ENCODE measurements around the gene MPST. TPM values are rescaled to one million over a fixed set of nuclear protein-coding genes. Genes with fewer than 3 reads are reported as not detected.

Gene MPST
- total RNA-seq, 2 experiments from 2014 or later = 15.6 to 18.8 TPM

DNA sequence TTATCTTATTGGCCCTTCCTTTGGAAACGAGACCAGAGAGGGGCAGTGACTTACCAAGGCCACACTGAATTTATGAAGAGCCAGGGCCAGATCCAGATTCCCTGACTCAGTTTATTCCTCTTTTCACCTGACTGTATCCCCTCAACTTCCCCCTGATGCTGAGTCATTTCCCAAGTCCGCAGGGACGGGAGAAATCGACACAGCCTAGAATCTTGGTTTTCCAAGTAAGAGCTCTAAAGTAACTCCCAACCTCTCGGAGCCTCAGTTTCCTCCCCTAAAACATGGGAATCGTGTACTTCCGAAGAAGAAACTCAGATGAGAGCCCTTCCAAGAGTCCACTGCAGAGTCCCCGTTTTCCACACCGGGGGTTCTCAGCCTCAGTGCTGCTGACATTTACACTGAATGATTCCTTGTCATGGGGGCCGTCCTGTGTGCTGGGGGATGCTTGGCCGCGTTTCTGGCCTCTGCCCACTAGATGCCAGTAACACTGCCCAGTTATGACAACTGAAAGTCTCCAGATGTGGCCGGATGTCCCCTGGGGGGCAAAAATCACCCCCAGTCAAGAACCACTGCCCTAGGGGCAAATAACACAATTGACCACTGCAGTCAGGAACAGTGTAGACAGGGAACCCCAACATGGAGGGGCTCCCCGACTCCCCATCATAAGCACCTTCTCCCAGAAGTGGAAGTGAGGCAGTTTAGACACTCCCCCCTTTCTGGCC, 11.2 kb downstream of the MPST start:
- DNase-seq = no peak
- CTCF ChIA-PET = interaction anchor here (1.0 to 2.0 kb wide), 2 partner anchors 10 to 53 kb away, joined by 3 to 10 read pairs; no protein-coding TSS in a partner anchor
- Mint-ChIP-seq H3K27ac (no peak overlapping the region), H3K36me3 (ENCODE audit: low read depth) (no peaks in the 10 kb centered on the region), H3K9me3 (no peaks in the 10 kb centered on the region), H3K27me3 (no peaks in the 10 kb centered on the region), H3K4me3 (no peak overlapping the region), H3K4me1 (no peaks in the 10 kb centered on the region)
- POLR2A ChIA-PET = no interaction called here

GRCh38 chr22:37032134-37032534, 12.6 kb downstream of the MPST start:
- DNase-seq = no peak
- Mint-ChIP-seq H3K4me3 (no peak overlapping the region), H3K27ac (no peak overlapping the region), H3K27me3 (peaks cover 2% of the 10 kb centered on the region), H3K36me3 (ENCODE audit: low read depth) (no peaks in the 10 kb centered on the region), H3K4me1 (no peaks in the 10 kb centered on the region), H3K9me3 (no peaks in the 10 kb centered on the region)
- ChIA-PET POLR2A (no interaction called here), CTCF (interaction anchor here (1.1 to 1.3 kb wide), 2 partner anchors 10 to 54 kb away, joined by 4 to 7 read pairs; no protein-coding TSS in a partner anchor)

DNA sequence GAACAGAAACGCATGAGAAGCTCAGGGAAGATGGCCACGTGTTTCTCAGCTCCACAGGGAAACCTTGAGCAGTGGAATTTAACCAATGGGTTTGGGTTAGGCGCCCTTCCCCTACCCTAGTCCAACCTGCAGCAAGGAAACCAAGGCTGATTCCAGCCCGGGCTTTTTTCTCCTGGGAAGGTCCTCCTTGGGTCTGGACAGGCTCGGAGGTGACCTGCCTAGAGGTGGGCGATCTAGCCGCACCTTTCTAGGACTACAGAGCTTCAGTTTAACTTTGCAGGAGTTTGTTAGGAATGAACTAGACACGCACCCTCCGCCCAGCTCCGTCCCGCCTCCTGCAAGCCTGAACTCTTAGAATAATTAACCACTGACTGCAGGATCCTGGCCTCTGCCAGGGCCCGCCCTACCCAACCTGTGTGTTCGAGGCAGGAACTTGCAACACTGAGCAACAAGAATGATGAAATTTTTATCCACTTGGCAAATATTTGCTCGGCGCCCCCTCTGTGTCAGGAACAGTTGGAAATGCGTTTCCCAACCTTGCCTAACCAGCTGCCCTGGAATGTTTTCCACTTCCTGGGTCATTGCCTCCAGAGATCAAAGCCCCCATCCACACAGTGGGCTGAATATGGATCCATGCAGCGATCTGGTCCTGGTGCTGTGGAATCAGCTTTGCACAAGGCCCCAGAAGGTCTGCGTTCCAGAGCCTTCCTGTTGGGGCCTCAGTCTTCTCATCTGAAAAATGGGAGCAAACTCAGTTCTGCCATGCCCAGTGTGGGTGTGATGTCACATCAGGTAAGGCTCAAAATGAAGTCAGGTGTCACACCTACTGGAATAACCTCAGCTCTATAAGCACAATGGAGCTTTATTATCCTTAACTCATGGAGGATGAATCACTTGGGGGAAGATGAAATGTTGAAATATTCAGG, 13.3 kb downstream of the MPST start:
- Mint-ChIP-seq H3K9me3 (no peaks in the 10 kb centered on the region), H3K27me3 (peaks cover 7% of the 10 kb centered on the region), H3K36me3 (ENCODE audit: low read depth) (no peaks in the 10 kb centered on the region), H3K4me3 (no peak overlapping the region), H3K4me1 (no peaks in the 10 kb centered on the region), H3K27ac (no peak overlapping the region)
- POLR2A ChIA-PET = no interaction called here
- CTCF ChIA-PET = interaction anchor here (1.1 to 2.0 kb wide), 3 partner anchors 11 to 55 kb away, joined by 4 to 7 read pairs (median 4); no protein-coding TSS in a partner anchor
- no peak for DNase-seq

DNA sequence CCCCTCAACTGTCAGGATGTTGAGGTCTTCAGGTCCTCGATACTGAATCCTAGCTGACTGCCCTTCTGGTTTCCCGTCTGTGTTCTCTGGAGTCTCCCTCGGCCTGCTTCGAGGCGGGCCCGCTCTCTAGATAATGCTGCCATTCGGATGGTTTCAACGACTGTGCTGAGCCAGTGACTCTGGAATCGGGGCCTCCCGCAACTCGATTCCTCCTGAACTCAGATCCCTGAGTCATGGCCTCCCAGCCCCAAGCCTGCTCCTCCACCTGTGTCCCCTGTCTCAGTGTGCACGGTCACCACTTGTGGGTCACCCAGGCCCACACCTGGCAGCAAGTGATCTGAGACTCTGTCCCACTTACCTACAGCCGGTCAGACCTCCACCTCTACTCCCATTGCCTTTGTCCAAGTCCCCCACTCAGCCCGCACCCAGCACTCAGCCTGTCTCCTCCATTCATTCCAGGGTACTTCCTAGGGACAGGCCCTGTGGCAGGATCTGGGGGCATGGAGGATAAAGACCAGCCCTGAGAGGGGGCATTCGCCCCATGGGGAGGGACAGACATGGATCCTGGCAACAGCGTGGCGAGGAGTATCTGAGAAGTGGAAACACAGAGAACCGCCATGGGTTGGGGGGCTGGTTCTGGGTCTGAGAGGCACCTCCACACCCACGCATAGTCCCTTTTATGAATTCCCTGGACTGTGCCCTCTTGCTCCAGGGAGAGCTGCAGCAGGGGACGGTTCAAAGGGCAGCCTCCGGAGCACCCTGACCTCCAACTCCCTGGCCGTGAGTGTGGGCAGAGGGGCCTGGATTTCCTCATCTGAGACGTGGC, 14.3 kb downstream of the MPST start:
- Mint-ChIP-seq H3K27ac (no peak overlapping the region), H3K4me3 (no peak overlapping the region), H3K27me3 (peaks cover 7% of the 10 kb centered on the region), H3K36me3 (ENCODE audit: low read depth) (no peaks in the 10 kb centered on the region), H3K4me1 (no peaks in the 10 kb centered on the region), H3K9me3 (no peaks in the 10 kb centered on the region)
- ChIA-PET POLR2A (no interaction called here), CTCF (interaction anchor here (1.7 to 2.0 kb wide), 2 partner anchors 9 to 11 kb away, joined by 4 read pairs; no protein-coding TSS in a partner anchor)
- no peak for DNase-seq

DNA sequence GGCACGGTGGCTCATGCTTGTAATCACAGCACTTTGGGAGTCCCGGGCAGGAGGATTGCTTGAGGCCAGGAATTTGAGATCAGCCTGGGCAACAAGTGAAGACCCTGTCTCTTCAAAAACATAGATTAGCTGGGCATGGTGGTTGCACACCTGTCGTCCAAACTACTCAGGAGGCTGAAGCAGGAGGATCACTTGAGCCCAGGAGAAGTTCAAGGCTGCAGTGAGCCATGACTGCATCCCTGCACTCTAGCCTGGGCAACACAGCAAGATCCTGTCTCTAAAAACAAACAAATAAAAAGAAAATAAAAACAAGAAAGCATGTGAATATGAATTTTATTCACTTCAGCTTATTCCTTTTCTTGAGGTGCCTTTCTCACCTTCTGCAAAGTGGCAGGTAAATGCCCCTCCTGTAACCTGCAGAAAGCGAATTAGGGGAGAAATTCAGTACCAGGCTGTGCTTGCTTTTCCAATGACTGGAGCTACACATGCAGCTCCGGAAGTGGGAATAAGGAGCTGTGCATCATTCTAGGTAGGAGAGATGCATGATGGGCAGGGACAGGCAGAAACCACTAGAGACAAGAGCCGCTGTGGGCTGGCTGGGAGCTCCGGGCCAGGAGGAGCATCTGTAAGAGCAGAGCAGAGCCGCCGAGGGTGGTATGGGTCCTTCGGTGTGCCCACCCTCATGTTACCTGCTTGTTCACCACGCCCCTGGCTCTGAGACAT, 17.3 kb downstream of the MPST start:
- no peak for DNase-seq
- Mint-ChIP-seq H3K36me3 (ENCODE audit: low read depth) (no peaks in the 10 kb centered on the region), H3K4me1 (peaks cover 10% of the 10 kb centered on the region), H3K27me3 (peaks cover 14% of the 10 kb centered on the region), H3K4me3 (no peak overlapping the region), H3K27ac (no peak overlapping the region), H3K9me3 (no peaks in the 10 kb centered on the region)
- POLR2A ChIA-PET = interaction anchor here (0.7 kb wide), 1 partner anchor 261 kb away, joined by 3 read pairs; no protein-coding TSS in a partner anchor
- CTCF ChIA-PET = interaction anchor here (0.7 to 1.6 kb wide), 4 partner anchors 11 to 239 kb away, joined by 3 to 4 read pairs (median 4); no protein-coding TSS in a partner anchor

- H3K36me3 Mint-ChIP-seq (ENCODE audit: low read depth) = no peaks in the 10 kb centered on the region
- no peak overlapping the region for H3K4me3 Mint-ChIP-seq
- DNase-seq = no peak
- CTCF ChIA-PET = interaction anchor here (0.8 to 1.6 kb wide), 3 partner anchors 13 to 182 kb away, joined by 3 to 4 read pairs (median 3); no protein-coding TSS in a partner anchor
- H3K27me3 Mint-ChIP-seq = peaks cover 14% of the 10 kb centered on the region
- H3K27ac Mint-ChIP-seq = no peak overlapping the region
- no peaks in the 10 kb centered on the region for H3K9me3 Mint-ChIP-seq
- POLR2A ChIA-PET = no interaction called here
- H3K4me1 Mint-ChIP-seq = peaks cover 12% of the 10 kb centered on the region
Measured at GRCh38 chr22:37037669-37038068, 18.1 kb downstream of the MPST start.

GRCh38 chr22:37039466-37039865, 19.9 kb downstream of the MPST start:
- peaks cover 17% of the 10 kb centered on the region for H3K4me1 Mint-ChIP-seq

GRCh38 chr22:37043209-37043827, 23.8 kb downstream of the MPST start:
- DNase-seq = no peak
- Mint-ChIP-seq H3K4me3 (no peak overlapping the region), H3K27ac (no peak overlapping the region), H3K36me3 (ENCODE audit: low read depth) (no peaks in the 10 kb centered on the region), H3K4me1 (peaks cover 25% of the 10 kb centered on the region), H3K27me3 (peaks cover 7% of the 10 kb centered on the region), H3K9me3 (no peaks in the 10 kb centered on the region)
- ChIA-PET POLR2A (no interaction called here), CTCF (interaction anchor here (1.1 to 4.2 kb wide), 13 partner anchors 9 to 284 kb away, joined by 3 to 12 read pairs (median 4); no protein-coding TSS in a partner anchor)

More at GRCh38 chr22:37039466-37039865, 19.9 kb downstream of the MPST start:
- Mint-ChIP-seq H3K27me3 (peaks cover 14% of the 10 kb centered on the region), H3K27ac (no peak overlapping the region), H3K9me3 (no peaks in the 10 kb centered on the region), H3K4me3 (no peak overlapping the region), H3K36me3 (ENCODE audit: low read depth) (no peaks in the 10 kb centered on the region)
- CTCF ChIA-PET = interaction anchor here (1.4 kb wide), 1 partner anchor 12 kb away, joined by 3 read pairs; the partner anchor contains the start of gene KCTD17
- DNase-seq = no peak
- POLR2A ChIA-PET = interaction anchor here (0.6 kb wide), 1 partner anchor 261 kb away, joined by 4 read pairs; no protein-coding TSS in a partner anchor

- Mint-ChIP-seq H3K27ac (no peak overlapping the region), H3K4me3 (no peak overlapping the region), H3K27me3 (peaks cover 7% of the 10 kb centered on the region), H3K4me1 (peaks cover 25% of the 10 kb centered on the region), H3K9me3 (no peaks in the 10 kb centered on the region), H3K36me3 (ENCODE audit: low read depth) (no peaks in the 10 kb centered on the region)
- ChIA-PET POLR2A (no interaction called here), CTCF (interaction anchor here (0.7 to 4.2 kb wide), 18 partner anchors 9 to 284 kb away, joined by 3 to 12 read pairs (median 4); no protein-coding TSS in a partner anchor)
- DNase-seq = peak; percentile 49
Measured at GRCh38 chr22:37043828-37044538, 24.4 kb downstream of the MPST start.

- CTCF ChIA-PET = interaction anchor here (0.7 to 4.2 kb wide), 17 partner anchors 8 to 379 kb away, joined by 3 to 12 read pairs (median 4); no protein-coding TSS in a partner anchor
- DNase-seq = no peak
- no peak overlapping the region for H3K27ac Mint-ChIP-seq
Measured at GRCh38 chr22:37044634-37045625, 25.4 kb downstream of the MPST start.

More at GRCh38 chr22:37044634-37045625, 25.4 kb downstream of the MPST start:
- no peak overlapping the region for H3K4me3 Mint-ChIP-seq
- no peaks in the 10 kb centered on the region for H3K9me3 Mint-ChIP-seq
- POLR2A ChIA-PET = no interaction called here
- H3K36me3 Mint-ChIP-seq (ENCODE audit: low read depth) = no peaks in the 10 kb centered on the region
- H3K27me3 Mint-ChIP-seq = peaks cover 4% of the 10 kb centered on the region
- H3K4me1 Mint-ChIP-seq = peaks cover 25% of the 10 kb centered on the region

Data from activated CD4-positive, alpha-beta T cell treated with anti-CD3 and anti-CD28 coated beads, Interleukin-2, amount 10 ng/mL, durations not matched to agents 7 days and 5 days (primary cell).